Esophagus squamous epithelium (tissue), 4 donors: ENCODE measurements around the gene PRKD3.

ENCODE experiments used
- CTCF ChIP-seq, 6 experiments: fragments of 450-650 bp in 4 of 6; fragments of 200-600 bp in 2 of 6; sonication (generic) in 2 of 6; IDR thresholded peaks; one replicate each; pipeline ENCODE4 v1.5.1; 2016 to 2019; ENCODE audit warnings: antibody characterized with exemption in 6 of 6, mild to moderate bottlenecking in 4 of 6, moderate library complexity in 4 of 6
- POLR2A ChIP-seq, 4 donors: fragments of 450-650 bp; IDR thresholded peaks; one replicate each; pipeline ENCODE4 v1.6.1; 2017; ENCODE audit warnings: antibody characterized with exemption in 4 of 4, mild to moderate bottlenecking in 4 of 4, moderate library complexity in 3 of 4

- TF ChIP-seq POLR2A (IDR thresholded peaks at IDR 0.05) = no peak
- TF ChIP-seq CTCF (IDR thresholded peaks at IDR 0.05) = no peak
These were observed 47.4 kb upstream of the PRKD3 start for GRCh38 chr2:37372000-37372399.
